ENCODE data around the gene DPCD. TPM values are rescaled to one million over a fixed set of nuclear protein-coding genes. Genes with fewer than 3 reads are reported as not detected.
A peak's percentile ranks its signal among the peaks of the same experiment; 100 is the strongest.

Gene DPCD
- total and polyA plus RNA-seq, 11 donors, result 16.3 to 42.9 (median 23.8) TPM

GRCh38 chr10:101578803-101579515 is 9.2 kb upstream of the DPCD start:
- no peaks in the 10 kb centered on the region for H3K9me3 ChIP-seq
- no peak for ATAC-seq
- WGBS, 4 donors, result 87 to 95% (median 93%) methylated on average over 13 of the region's 13 CpGs
- no peaks in the 10 kb centered on the region for H3K27me3 ChIP-seq
- H3K27ac ChIP-seq, result no peak overlapping the region
- no peak for TF ChIP-seq CTCF (IDR thresholded peaks at IDR 0.05)
- no peak for TF ChIP-seq POLR2A (IDR thresholded peaks at IDR 0.05)
- H3K4me3 ChIP-seq, result no peak overlapping the region
- H3K36me3 ChIP-seq, result peaks cover 0 to 65% (median 52%) of the 10 kb centered on the region in 9 donors
- no peaks in the 10 kb centered on the region for H3K4me1 ChIP-seq
- intact Hi-C loops (cut with DNase I), result loop anchor here in 3 of 10 donors (10.0 kb wide), 2 partner anchors 284 to 304 kb away; no protein-coding TSS in a partner anchor
- DNase-seq, result no peak

- no peak overlapping the region for H3K4me3 ChIP-seq
- no peaks in the 10 kb centered on the region for H3K4me1 ChIP-seq
- H3K27me3 ChIP-seq, result no peaks in the 10 kb centered on the region
- no peak overlapping the region for H3K27ac ChIP-seq
- DNase-seq (no peak), ATAC-seq (no peak)
- no peak for TF ChIP-seq CTCF (IDR thresholded peaks at IDR 0.05)
- TF ChIP-seq POLR2A (IDR thresholded peaks at IDR 0.05), result no peak
- H3K9me3 ChIP-seq, result no peaks in the 10 kb centered on the region
- intact Hi-C loops (cut with DNase I), result loop anchor here in 3 of 10 donors (10.0 kb wide), 2 partner anchors 285 to 305 kb away; no protein-coding TSS in a partner anchor
- H3K36me3 ChIP-seq, result peaks cover 0 to 71% (median 58%) of the 10 kb centered on the region in 9 donors
- whole genome bisulfite sequencing, 4 donors, result 92 to 97% (median 97%) methylated on average over 8 to 12 of the region's 12 CpGs
Measured at GRCh38 chr10:101579516-101579870, 8.6 kb upstream of the DPCD start.

- H3K27ac ChIP-seq, result no peak overlapping the region
- no peak for TF ChIP-seq POLR2A (IDR thresholded peaks at IDR 0.05)
- no peak for TF ChIP-seq CTCF (IDR thresholded peaks at IDR 0.05)
- no peak overlapping the region for H3K4me3 ChIP-seq
- intact Hi-C loops (cut with DNase I), result no loop called here
- no peaks in the 10 kb centered on the region for H3K4me1 ChIP-seq
- no peaks in the 10 kb centered on the region for H3K27me3 ChIP-seq
- WGBS, 4 donors, result 75 to 89% (median 83%) methylated on average over 6 to 10 of the region's 10 CpGs
- DNase-seq, result no peak
- H3K9me3 ChIP-seq, result no peaks in the 10 kb centered on the region
- peaks cover 0 to 81% (median 65%) of the 10 kb centered on the region in 9 donors for H3K36me3 ChIP-seq
- no peak for ATAC-seq
Measured at GRCh38 chr10:101580486-101581399, 7.4 kb upstream of the DPCD start.

GRCh38 chr10:101585841-101586240 is 2.3 kb upstream of the DPCD start:
- TF ChIP-seq POLR2A (IDR thresholded peaks at IDR 0.05) (no peak), CTCF (IDR thresholded peaks at IDR 0.05) (no peak)
- intact Hi-C loops (cut with DNase I), result loop anchor here in 2 of 10 donors (5.0 kb wide), 2 partner anchors 234 to 534 kb away; partner anchors contain the start of gene BTRC (in 1 of the 2)
- no peak for ATAC-seq
- H3K36me3 ChIP-seq, result peaks cover 0 to 50% (median 43%) of the 10 kb centered on the region in 9 donors
- no peak overlapping the region for H3K27ac ChIP-seq
- peaks cover 0 to 26% (median 18%) of the 10 kb centered on the region in 12 donors for H3K4me1 ChIP-seq
- no peaks in the 10 kb centered on the region for H3K9me3 ChIP-seq
- WGBS, 4 donors, result 89 to 98% (median 96%) methylated on average over 9 of the region's 9 CpGs
- no peak overlapping the region for H3K4me3 ChIP-seq
- DNase-seq, result peak in 1 of 5 donors; percentile 39
- no peaks in the 10 kb centered on the region for H3K27me3 ChIP-seq
